IPS-11a (cell line): ENCODE results near the gene EPS8L3.

Source experiments
- H3K4me3 ChIP-seq: one replicate; pipeline ENCODE4 v1.5.1; 2013; ENCODE audit warnings: low read depth, low read length, control low read depth

EPS8L3 gene

DNA sequence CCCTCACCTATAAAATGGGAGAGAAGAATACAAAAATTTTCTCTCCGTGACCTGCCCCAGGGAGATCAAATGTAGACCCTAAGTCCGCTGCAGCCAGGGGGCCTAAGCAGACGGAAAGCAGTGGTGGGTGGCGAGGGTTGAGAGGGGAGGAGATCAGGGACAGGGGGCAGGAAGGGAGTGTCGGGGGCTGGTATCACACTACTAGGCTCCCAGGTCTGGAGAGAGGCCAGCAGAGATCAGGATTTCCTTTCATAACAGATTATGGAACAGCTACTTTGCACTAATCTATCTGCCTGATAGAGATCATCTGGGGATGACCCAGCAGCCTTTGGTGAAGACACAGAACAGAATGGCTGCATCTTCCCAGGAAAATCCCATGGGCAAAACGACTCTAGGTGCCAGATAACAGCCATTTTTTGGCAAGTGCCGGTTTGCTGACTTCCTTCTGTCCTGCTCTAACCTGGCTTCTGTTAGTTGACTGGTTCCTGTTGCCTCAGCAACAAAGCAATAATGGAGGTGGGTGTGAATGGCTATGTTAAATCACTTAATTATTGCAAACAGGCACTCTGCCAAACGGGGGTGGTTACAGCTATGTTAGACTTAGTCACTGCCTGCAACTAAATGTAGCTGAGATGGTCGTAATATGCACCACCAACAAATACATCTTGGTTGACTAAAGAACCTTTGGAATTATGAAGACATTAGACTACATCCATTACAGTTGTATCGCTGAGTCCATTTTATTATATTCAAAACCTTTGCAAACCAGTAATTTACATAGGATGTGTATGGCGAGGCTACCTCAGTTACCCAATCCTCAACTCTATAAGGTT is 30.0 kb upstream of the EPS8L3 start:
- H3K4me3 ChIP-seq: no peak overlapping the region

- no peak overlapping the region for H3K4me3 ChIP-seq
Measured at GRCh38 chr1:109793089-109793485, 29.4 kb upstream of the EPS8L3 start.

GRCh38 chr1:109792056-109792831 is 28.5 kb upstream of the EPS8L3 start:
- H3K4me3 ChIP-seq: no peak overlapping the region

DNA sequence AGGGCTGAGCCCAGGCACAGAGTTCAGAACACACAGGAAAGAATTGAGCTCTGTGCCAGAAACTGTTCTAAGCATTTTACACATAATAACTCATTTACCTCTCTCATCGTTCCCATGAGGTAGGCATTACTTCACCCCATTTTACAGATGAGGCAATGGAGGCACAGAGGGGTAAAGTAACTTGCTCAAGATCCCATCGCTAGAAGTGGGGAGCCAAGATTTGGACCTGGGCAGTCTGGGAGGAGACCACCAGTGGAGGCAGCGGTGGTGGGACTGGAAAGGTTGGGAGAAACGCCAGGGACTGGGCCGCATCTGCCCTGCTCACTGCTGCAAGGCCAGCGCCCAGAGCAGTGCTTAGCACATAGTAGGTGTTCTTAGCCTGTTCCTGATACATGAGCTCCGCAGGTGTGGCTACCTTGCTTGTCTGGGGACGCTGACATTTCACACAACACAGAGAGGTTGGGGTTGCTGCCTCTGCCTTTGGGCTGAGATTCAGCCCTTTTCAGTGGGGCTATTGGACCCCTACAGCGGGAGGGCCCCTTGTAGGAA is 27.8 kb upstream of the EPS8L3 start:
- no peak overlapping the region for H3K4me3 ChIP-seq

DNA sequence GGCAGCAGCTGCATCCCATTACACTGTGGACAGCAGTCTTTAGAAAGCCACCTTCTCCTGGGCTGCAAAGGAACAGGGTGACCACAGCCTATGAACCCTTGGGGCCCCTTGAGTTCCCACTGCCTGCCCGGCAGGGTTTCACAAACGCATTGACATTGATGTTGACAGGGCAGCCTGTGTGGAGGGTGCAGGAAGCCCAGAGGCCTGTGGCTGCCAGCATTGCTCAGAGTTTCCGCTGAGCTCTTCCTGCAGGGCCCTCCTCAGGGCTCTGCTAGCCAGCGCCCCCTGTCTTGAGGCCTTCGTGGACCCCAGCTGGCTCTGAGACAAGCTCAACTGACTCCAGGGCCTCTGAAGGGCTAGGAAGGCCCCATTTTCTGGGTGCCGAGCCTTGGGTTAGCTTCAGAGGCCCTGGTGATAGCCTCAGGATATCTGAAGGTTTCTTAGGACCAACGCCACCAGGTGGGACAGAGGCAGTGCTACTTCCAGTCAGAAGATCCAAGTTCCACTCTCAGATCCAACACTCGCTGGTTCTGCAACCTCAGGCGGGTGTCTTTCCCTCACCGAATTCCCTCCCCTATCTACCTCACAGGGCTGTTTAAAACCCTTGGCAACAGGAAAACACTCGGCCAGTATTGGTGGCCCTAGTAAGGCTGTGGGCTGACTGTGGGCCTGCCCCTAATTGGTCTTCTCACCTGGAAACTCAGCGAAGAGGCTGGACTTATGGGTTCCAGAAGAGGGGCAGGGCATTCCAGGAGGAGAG is 27.2 kb upstream of the EPS8L3 start:
- no peak overlapping the region for H3K4me3 ChIP-seq

- no peak overlapping the region for H3K4me3 ChIP-seq
Measured at GRCh38 chr1:109790329-109790728, 26.6 kb upstream of the EPS8L3 start.

GRCh38 chr1:109789551-109790180 is 25.9 kb upstream of the EPS8L3 start:
- H3K4me3 ChIP-seq: no peak overlapping the region

DNA sequence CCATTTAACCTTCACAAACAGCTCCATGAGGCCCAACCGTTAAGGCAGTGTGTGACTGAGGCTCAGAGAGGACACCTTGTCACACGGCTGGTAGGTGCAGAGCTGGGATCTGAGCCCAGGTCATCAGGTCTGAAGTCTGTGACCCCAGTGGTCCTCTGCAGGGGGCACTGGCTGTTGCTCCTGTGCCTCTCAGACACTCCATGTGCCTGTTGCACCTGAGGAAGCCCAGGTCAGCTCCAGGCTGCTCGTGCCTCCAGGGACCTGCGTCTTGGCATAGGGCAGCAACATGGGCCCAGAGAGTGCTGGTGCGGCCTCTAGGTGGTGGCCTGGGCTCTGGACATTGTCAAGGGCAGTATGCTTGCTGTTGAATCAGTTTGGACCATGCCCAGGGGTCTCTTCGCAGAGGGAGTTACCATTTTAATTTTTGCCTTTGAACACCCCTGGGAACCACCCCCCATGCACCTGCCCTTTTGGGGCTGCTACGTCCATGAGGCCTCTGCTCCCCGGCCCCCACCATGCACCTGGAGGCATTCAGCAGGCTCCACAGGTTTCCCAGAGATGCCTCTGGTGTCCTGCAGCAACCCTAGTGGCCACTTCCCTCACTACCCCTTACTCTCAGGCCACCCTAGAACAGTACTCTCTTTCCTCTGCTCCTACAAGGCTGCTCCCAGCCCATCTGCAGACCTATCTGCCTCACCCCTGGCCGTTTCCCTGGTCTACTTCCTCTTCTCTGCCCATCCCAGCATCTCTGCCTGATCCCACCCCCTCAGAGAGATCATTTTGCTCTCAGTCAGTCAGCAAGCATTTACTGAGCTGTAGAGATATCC is 25.2 kb upstream of the EPS8L3 start:
- no peak overlapping the region for H3K4me3 ChIP-seq

DNA sequence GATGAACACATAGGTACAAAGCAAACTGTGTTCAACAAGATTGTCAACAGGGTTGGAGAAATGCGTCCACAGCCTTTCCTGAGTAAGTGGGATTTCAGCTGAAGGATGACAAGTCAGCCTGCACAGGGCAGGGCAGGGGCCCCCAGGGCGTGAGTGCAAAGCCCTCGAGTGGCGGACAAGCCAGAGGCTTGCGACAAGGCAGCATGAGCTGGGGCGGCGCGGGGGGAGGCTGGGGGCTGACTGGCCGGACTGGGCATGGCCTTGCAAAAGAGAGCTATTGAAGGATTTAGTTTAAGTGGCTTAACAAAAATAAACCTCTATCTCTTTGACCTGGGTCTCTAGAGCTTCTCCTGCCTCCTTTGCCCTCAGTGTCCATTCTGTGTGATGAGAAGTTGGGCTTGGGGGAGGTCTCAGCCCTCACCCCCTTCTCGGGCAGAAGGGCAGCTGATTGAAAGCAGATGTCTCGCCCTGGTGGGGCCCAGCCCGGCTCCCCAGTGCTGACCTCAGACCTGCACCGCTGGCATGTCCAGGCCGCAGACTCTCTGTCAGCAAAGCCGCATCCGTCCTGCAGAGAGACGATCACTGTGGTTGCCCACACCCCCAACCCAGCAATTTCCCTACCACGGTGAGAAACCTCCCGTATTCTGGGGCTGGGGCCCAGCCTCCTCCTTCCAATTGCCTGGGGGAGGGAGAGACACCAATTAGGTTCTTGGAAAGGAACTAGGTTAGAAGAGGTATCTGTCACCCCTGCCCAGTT is 24.3 kb upstream of the EPS8L3 start:
- no peak overlapping the region for H3K4me3 ChIP-seq

DNA sequence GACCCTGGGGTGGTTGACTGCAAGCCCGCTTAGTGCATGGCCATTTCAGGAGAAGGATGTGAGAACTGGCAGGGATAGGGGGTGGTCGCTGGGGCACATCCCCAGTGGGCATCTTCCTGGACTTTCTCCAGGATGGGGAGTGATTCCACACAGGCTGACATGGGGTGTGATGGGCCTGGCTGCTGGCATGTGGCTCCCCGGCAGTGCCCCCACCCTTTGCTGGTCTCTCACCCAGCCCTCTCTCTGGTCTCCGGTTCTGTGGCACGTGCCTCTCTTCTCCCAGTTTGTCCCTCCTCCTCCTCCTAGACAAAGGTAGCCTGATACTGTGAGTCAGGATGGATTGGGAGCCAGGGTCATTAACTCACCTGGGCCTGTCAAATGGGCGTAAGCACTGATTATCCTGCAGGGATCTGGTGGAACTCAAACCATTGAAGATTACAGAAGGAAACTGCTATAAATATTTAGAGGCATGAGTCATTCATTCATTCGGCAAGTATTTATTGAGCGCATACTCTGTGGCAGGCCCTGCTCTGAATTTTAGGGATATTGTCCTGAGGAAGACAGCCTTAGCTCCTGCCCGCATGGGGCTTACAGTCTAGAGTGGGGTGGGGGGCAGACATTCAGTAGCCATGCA is 23.6 kb upstream of the EPS8L3 start:
- H3K4me3 ChIP-seq: no peak overlapping the region

- no peak overlapping the region for H3K4me3 ChIP-seq
Measured at GRCh38 chr1:109786531-109787021, 22.9 kb upstream of the EPS8L3 start.

DNA sequence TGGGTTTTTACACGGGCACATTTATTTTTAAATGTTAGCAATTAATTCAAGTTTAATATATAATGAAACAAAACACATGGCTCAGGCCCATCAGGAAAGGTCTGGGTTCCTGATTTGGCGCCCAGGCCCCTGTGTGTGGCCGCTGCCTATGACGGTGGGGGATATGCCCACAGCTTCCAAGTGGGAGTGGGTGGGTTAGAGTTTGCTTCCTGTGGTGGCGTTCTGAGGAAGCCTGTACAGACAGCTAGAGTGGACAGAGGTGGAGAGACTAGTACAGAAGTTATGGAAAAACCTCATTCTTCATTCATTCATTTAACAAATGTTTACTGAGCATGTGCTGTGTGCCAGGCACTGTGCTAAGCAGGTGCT is 22.4 kb upstream of the EPS8L3 start:
- H3K4me3 ChIP-seq: no peak overlapping the region

DNA sequence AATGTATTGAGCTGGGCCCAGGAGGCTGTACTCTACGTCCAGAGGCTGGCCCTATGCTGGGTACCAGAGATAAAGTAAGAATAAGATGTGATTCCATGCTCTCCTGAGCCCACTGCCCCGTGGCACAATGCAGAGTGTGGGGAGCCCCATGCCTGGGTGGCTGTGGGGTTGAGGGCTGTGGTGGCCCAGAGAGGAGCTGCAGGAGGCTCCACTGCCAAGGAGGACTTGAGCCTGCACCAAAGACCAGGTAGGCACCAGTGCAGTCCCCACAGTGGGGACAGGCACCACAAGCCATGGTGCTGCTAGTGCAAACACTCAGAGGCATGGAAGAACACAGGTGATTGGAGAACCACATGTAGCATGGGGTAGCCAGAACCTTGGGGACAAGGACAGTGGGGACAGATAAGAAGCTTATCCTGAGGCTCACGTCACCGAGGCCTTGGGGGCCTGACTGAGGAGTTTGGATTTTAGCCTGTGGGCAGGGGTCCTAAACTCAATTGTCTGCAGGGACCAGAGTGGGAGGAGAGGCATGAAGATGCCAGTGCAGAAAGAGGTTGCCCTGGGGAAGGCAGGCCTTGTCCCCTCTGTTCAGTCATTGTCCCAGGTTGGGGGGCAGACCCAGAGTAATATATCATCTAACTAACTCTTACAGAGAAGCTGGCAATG is 21.9 kb upstream of the EPS8L3 start:
- no peak overlapping the region for H3K4me3 ChIP-seq

- no peak overlapping the region for H3K4me3 ChIP-seq
Measured at GRCh38 chr1:109784551-109785252, 21.0 kb upstream of the EPS8L3 start.

DNA sequence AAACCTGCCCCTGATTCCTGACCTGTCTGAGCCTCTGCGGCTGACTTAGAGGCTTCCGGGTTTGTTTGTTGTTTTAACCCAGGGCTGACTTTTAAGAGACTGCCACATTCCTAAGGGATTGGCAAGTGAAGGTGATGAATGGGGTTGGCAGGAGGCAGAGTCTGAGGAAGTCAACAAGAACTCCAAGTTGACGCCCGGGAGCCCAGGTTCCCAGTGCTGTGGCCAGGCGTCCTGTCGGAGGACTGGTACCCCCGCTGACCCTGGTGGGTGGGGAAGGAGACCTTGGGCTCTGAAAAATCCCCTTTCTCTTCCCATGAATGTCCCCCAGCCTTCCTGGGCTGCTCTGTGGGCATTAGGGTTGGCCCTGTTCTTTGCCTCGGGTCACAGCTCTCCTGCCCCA is 19.7 kb upstream of the EPS8L3 start:
- H3K4me3 ChIP-seq: no peak overlapping the region

GRCh38 chr1:109782927-109783326 is 19.2 kb upstream of the EPS8L3 start:
- no peak overlapping the region for H3K4me3 ChIP-seq

GRCh38 chr1:109782514-109782913 is 18.8 kb upstream of the EPS8L3 start:
- no peak overlapping the region for H3K4me3 ChIP-seq
